HCT116 (cell line): ENCODE results near the gene VGF. TPM values are rescaled to one million over a fixed set of nuclear protein-coding genes. Genes with fewer than 3 reads are reported as not detected.

Experiments used
- ATAC-seq: fragments of 200-7000 bp; cut with Tn5 transposase; 2 replicates; pipeline ENCODE4 v1.9.1; 2020; ENCODE audit warnings: mild to moderate bottlenecking, moderate library complexity
- BruUV-seq: library from RNA; stranded (reverse); fragments of 400-500 nt; replicated peaks from 2 replicates; lab custom pipeline; 2021; lab: Mats Ljungman, UMichigan
- CTCF ChIA-PET: fragments of 300-600 bp; sonication (Branson Sonifier 250); formaldehyde crosslinking; loops from one replicate; lab custom pipeline; 2021; ENCODE audit warnings: antibody characterized with exemption; lab: Charles Lee
- POLR2A ChIA-PET: fragments of 300-600, 350-600 bp; sonication (Branson Sonifier 250); formaldehyde crosslinking; loops from one replicate; lab custom pipeline; 2021; ENCODE audit warnings: antibody characterized with exemption; lab: Charles Lee
- RAD21 ChIA-PET, 2 experiments: fragments of 300-600 bp; sonication (Branson Sonifier 250); formaldehyde crosslinking; loops; one replicate each; lab custom pipeline; 2023; ENCODE audit warnings: low total read pairs in 2 of 2; ENCODE audit not compliant: uncharacterized antibody in 2 of 2, unreplicated experiment in 2 of 2, low non-redundant PET in 1 of 2; lab: Charles Lee
- DNase-seq: peaks from one replicate; pipeline ENCODE4 v3.0.0-alpha.2; 2010; ENCODE audit warnings: low read depth, low spot score
- H2AFZ ChIP-seq: fragments of 200-600 bp; shearing (Covaris generic), sonication (generic); 2 replicates; pipeline ENCODE4 v1.6.1; 2017; ENCODE audit warnings: low read depth, mixed run types, mixed read lengths, antibody characterized with exemption, low read length; ENCODE audit not compliant: poor library complexity, severe bottlenecking
- H3K27ac ChIP-seq: 2 replicates; pipeline ENCODE4 v1.5.1; 2012; ENCODE audit warnings: low read depth, low read length
- H3K27me3 ChIP-seq: fragments of 200-600 bp; sonication (generic); 2 replicates; pipeline ENCODE4 v1.6.1; 2016; ENCODE audit warnings: mixed run types, low read length, mixed read lengths; ENCODE audit not compliant: insufficient read depth
- H3K36me3 ChIP-seq, 2 experiments: fragments of 200-500 bp in 1 of 2; fragments of 200-600 bp in 1 of 2; sonication (Bioruptor generic) in 1 of 2; sonication (generic) in 1 of 2; 2 replicates each; pipeline versions ENCODE4 v1.5.1 to v1.6.1; 2014 to 2016; ENCODE audit warnings: low read length in 2 of 2, inconsistent platforms in 1 of 2, mixed read lengths in 1 of 2, mixed run types in 1 of 2; ENCODE audit not compliant: insufficient read depth in 2 of 2, control insufficient read depth in 1 of 2
- H3K4me1 ChIP-seq, 2 experiments: fragments of 200-600 bp in 1 of 2; sonication (generic) in 1 of 2; 2 replicates each; pipeline versions ENCODE4 v1.5.1 to v1.6.1; 2012 to 2017; ENCODE audit warnings: low read length in 2 of 2, inconsistent platforms in 1 of 2, mild to moderate bottlenecking in 1 of 2, mixed read lengths in 1 of 2, mixed run types in 1 of 2, moderate library complexity in 1 of 2; ENCODE audit not compliant: insufficient read depth in 2 of 2, control insufficient read depth in 1 of 2
- H3K4me2 ChIP-seq: fragments of 200-600 bp; sonication (generic); 2 replicates; pipeline ENCODE4 v1.6.1; 2017; ENCODE audit warnings: mixed run types, low read length, mixed read lengths
- H3K4me3 ChIP-seq, 2 experiments: fragments of 200-600 bp in 1 of 2; sonication (generic) in 1 of 2; replicated peaks in 1 of 2; 2 replicates each; pipeline ENCODE4 v1.5.1; 2011 to 2016; ENCODE audit warnings: low read length in 2 of 2, control low read depth in 1 of 2, low read depth in 1 of 2, mild to moderate bottlenecking in 1 of 2, mixed read lengths in 1 of 2, mixed run types in 1 of 2
- H3K79me2 ChIP-seq: fragments of 200-600 bp; sonication (generic); 2 replicates; pipeline ENCODE4 v1.6.1; 2017; ENCODE audit warnings: mild to moderate bottlenecking, mixed run types, low read length, moderate library complexity, mixed read lengths; ENCODE audit not compliant: insufficient read depth
- H3K9ac ChIP-seq: fragments of 200-600 bp; sonication (generic); 2 replicates; pipeline ENCODE4 v1.6.1; 2016; ENCODE audit warnings: low read length, mixed read lengths
- H3K9me2 ChIP-seq: fragments of 200-600 bp; sonication (generic), shearing (Covaris generic); 2 replicates; pipeline ENCODE4 v1.6.1; 2017; ENCODE audit warnings: mixed run types, mild to moderate bottlenecking, moderate library complexity; ENCODE audit not compliant: insufficient read depth
- H3K9me3 ChIP-seq, 2 experiments: fragments of 200-500 bp in 1 of 2; fragments of 200-600 bp in 1 of 2; sonication (Bioruptor generic) in 1 of 2; sonication (generic) in 1 of 2; 2 replicates each; pipeline ENCODE4 v1.6.1; 2014 to 2017; ENCODE audit warnings: low read length in 2 of 2, mixed read lengths in 2 of 2, inconsistent platforms in 1 of 2, low read depth in 1 of 2, mild to moderate bottlenecking in 1 of 2, mixed run types in 1 of 2, moderate library complexity in 1 of 2; ENCODE audit not compliant: control insufficient read depth in 1 of 2, insufficient read depth in 1 of 2
- H4K20me1 ChIP-seq: fragments of 200-600 bp; sonication (generic), shearing (Covaris generic); 2 replicates; pipeline ENCODE4 v1.6.1; 2017; ENCODE audit warnings: mixed run types, mild to moderate bottlenecking, moderate library complexity; ENCODE audit not compliant: insufficient read depth
- ATF3 ChIP-seq: IDR thresholded peaks from 2 replicates; pipeline ENCODE4 v1.6.1; 2012
- CEBPB ChIP-seq: IDR thresholded peaks from 2 replicates; pipeline ENCODE4 v1.6.1; 2012; ENCODE audit warnings: low read depth
- CTCF ChIP-seq, 3 experiments: fragments of 200-600 bp in 1 of 3; sonication (generic) in 1 of 3; IDR thresholded peaks in 2 of 3; conservative IDR thresholded peaks in 1 of 3; 2 replicates each; pipeline ENCODE4 v1.5.1; 2012 to 2017; ENCODE audit warnings: low read depth in 2 of 3, low read length in 2 of 3, antibody characterized with exemption in 1 of 3, borderline replicate concordance in 1 of 3, control low read depth in 1 of 3, mild to moderate bottlenecking in 1 of 3, mixed read lengths in 1 of 3, mixed run types in 1 of 3, moderate library complexity in 1 of 3; ENCODE audit not compliant: insufficient read depth in 1 of 3
- EGR1 ChIP-seq: IDR thresholded peaks from 2 replicates; pipeline ENCODE4 v1.6.1; 2012; ENCODE audit warnings: low read depth
- ELF1 ChIP-seq: IDR thresholded peaks from 2 replicates; pipeline ENCODE4 v1.6.1; 2012; ENCODE audit warnings: low read depth, borderline replicate concordance
- FOSL1 ChIP-seq: IDR thresholded peaks from 2 replicates; pipeline ENCODE4 v1.6.1; 2012; ENCODE audit warnings: low read depth
- JUND ChIP-seq: IDR thresholded peaks from 2 replicates; pipeline ENCODE4 v1.6.1; 2012
- POLR2A ChIP-seq: IDR thresholded peaks from 2 replicates; pipeline ENCODE4 v1.7.0; 2011; ENCODE audit warnings: borderline replicate concordance; ENCODE audit not compliant: insufficient read depth, insufficient read length; ENCODE audit errors: extremely low read depth
- POLR2AphosphoS5 ChIP-seq: IDR thresholded peaks from 2 replicates; pipeline ENCODE4 v1.6.1; 2011; ENCODE audit warnings: mild to moderate bottlenecking, low read depth, low read length, moderate library complexity
- RAD21 ChIP-seq: IDR thresholded peaks from 2 replicates; pipeline ENCODE4 v1.6.1; 2012; ENCODE audit warnings: low read depth, mild to moderate bottlenecking
- REST ChIP-seq: IDR thresholded peaks from 2 replicates; pipeline ENCODE4 v1.6.1; 2012; ENCODE audit warnings: low read depth
- SIN3A ChIP-seq: IDR thresholded peaks from 2 replicates; pipeline ENCODE4 v1.6.1; 2012; ENCODE audit warnings: low read depth
- SP1 ChIP-seq: IDR thresholded peaks from 2 replicates; pipeline ENCODE4 v1.6.1; 2012; ENCODE audit warnings: low read depth
- SRF ChIP-seq: IDR thresholded peaks from 2 replicates; pipeline ENCODE4 v1.6.1; 2012; ENCODE audit warnings: low read depth
- YY1 ChIP-seq: IDR thresholded peaks from 2 replicates; pipeline ENCODE4 v1.6.1; 2011; ENCODE audit warnings: low read length, low read depth, moderate library complexity, mild to moderate bottlenecking; ENCODE audit not compliant: insufficient replicate concordance; ENCODE audit errors: extremely low read depth
- ZFX ChIP-seq: fragments of 450-650 bp; IDR thresholded peaks from 2 replicates; pipeline ENCODE4 v1.6.1; 2017
- ZNF274 ChIP-seq: fragments of 200-500 bp; sonication (Bioruptor generic); IDR thresholded peaks from 2 replicates; pipeline ENCODE4 v1.6.1; 2014; ENCODE audit warnings: mild to moderate bottlenecking, low read depth, low read length, inconsistent platforms
- intact Hi-C: fragments of 100-400 bp; cut with micrococcal nuclease; formaldehyde crosslinking; loops from 2 replicates; pipeline ENCODE4 v1.10.0; 2022
- total RNA-seq: library from RNA; stranded (reverse); gene quantifications from one replicate; pipeline ENCODE4 v1.2.1, GENCODE V29; 2021; ENCODE audit not compliant: unreplicated experiment

The VGF gene
- total RNA-seq, 1 experiment from 2014 or later = 43.2 TPM

GRCh38 chr7:101210143-101210542, 44.8 kb upstream of the VGF start:
- H3K9me3 ChIP-seq = no peaks in the 10 kb centered on the region
- ChIA-PET RAD21 (no interaction called here), CTCF (no interaction called here), POLR2A (no interaction called here)
- no peak for DNase-seq
- ATAC-seq = no peak
- H3K9me2 ChIP-seq = no peaks in the 10 kb centered on the region
- intact Hi-C loops = no loop called here
- no peak for TF ChIP-seq FOSL1
- no peaks in the 10 kb centered on the region for H3K79me2 ChIP-seq
- no peak overlapping the region for H3K4me2 ChIP-seq
- no peaks in the 10 kb centered on the region for H3K27me3 ChIP-seq
- H3K36me3 ChIP-seq = peaks cover 8 to 13% of the 10 kb centered on the region in 2 experiments
- no peak overlapping the region for H3K9ac ChIP-seq
- BruUV-seq = no TSS peak
- H3K4me1 ChIP-seq = no peaks in the 10 kb centered on the region
- H3K4me3 ChIP-seq = no peak overlapping the region
- H4K20me1 ChIP-seq = no peaks in the 10 kb centered on the region
- H3K27ac ChIP-seq = no peak overlapping the region
- no peak overlapping the region for H2AFZ ChIP-seq

- RAD21 ChIA-PET = no interaction called here
- TF ChIP-seq SP1 (no peak), RAD21 (no peak), YY1 (no peak), EGR1 (no peak), CTCF (IDR thresholded peaks at IDR 0.05 in 2 of 3, conservative IDR thresholded peaks at IDR 0.05 in 1 of 3; ENCODE audit: borderline replicate concordance in 1 of 3, insufficient read depth in 1 of 3, low read depth in 2 of 3, low read length in 2 of 3) (no peak), FOSL1 (no peak), ATF3 (no peak), SRF (no peak), REST (no peak), CEBPB (no peak), POLR2A (no peak), ZFX (no peak), ELF1 (no peak), ZNF274 (no peak), JUND (no peak), POLR2AphosphoS5 (no peak), SIN3A (no peak)
- Histone ChIP-seq H3K27me3 (no peaks in the 10 kb centered on the region), H2AFZ (no peak overlapping the region), H3K27ac (no peak overlapping the region), H3K79me2 (no peaks in the 10 kb centered on the region), H3K9me2 (no peaks in the 10 kb centered on the region), H3K36me3 (peaks cover 8 to 9% of the 10 kb centered on the region in 2 experiments; a peak in 3 of 4 replicates), H3K9ac (no peak overlapping the region), H3K4me3 (no peak overlapping the region), H4K20me1 (no peaks in the 10 kb centered on the region), H3K4me2 (no peak overlapping the region), H3K9me3 (no peaks in the 10 kb centered on the region), H3K4me1 (no peaks in the 10 kb centered on the region)
- no peak for ATAC-seq
- intact Hi-C loops = no loop called here
- no TSS peak for BruUV-seq
- CTCF ChIA-PET = no interaction called here
- POLR2A ChIA-PET = interaction anchor here (1.5 kb wide), 1 partner anchor 9 kb away, joined by 4 read pairs; the partner anchor contains the start of genes PLOD3 and ZNHIT1
- no peak for DNase-seq
These were observed 43.4 kb upstream of the VGF start for GRCh38 chr7:101208794-101209193.
